ENCODE measurements around the gene AGAP1. TPM values are rescaled to one million over a fixed set of nuclear protein-coding genes. Genes with fewer than 3 reads are reported as not detected.

AGAP1 gene
- total and polyA plus RNA-seq, 2 donors (not counting 3 experiments of a cell fraction or from before 2014, with no cell fraction given), result 10.2 to 20.9 TPM

GRCh38 chr2:235711527-235711926 lies 217.7 kb downstream of the AGAP1 start:
- CTCF ChIA-PET, result no interaction called here
- POLR2A ChIA-PET, result no interaction called here
- BruUV-seq (replicated peaks), result no TSS peak
- no peaks in the 10 kb centered on the region for H3K4me1 ChIP-seq (ENCODE audit: control insufficient read depth, extremely low read depth, insufficient read depth, low read length)
- DNase-seq (ENCODE audit: low read depth, low spot score) (no peak), FAIRE-seq (no peak)
- H3K79me2 ChIP-seq (ENCODE audit: control insufficient read depth, insufficient read depth, low read length), result no peaks in the 10 kb centered on the region
- no peaks in the 10 kb centered on the region for H3K36me3 ChIP-seq (ENCODE audit: control insufficient read depth in 2 of 2, extremely low read depth in 1 of 2, insufficient read depth in 2 of 2, low read length in 2 of 2)
- H4K20me1 ChIP-seq (replicated peaks; ENCODE audit: control insufficient read depth, extremely low read depth, insufficient read depth, low read length), result no peaks in the 10 kb centered on the region
- dilution Hi-C loops (cut with MboI; ENCODE audit: extremely low pct_ligation_motif_present, low sequenced_read_pairs), result no loop called here
- TF ChIP-seq POLR2A (IDR thresholded peaks at IDR 0.05; ENCODE audit: low read depth, low read length) (no peak), FOS (IDR thresholded peaks at IDR 0.05; ENCODE audit: borderline replicate concordance, insufficient read depth, low read length) (no peak), MAX (IDR thresholded peaks at IDR 0.05; ENCODE audit: insufficient read depth, insufficient read length) (no peak), MYC (IDR thresholded peaks at IDR 0.05; ENCODE audit: low read depth, low read length) (no peak), JUN (IDR thresholded peaks at IDR 0.05; ENCODE audit: borderline replicate concordance, insufficient read depth, insufficient read length, low read depth) (no peak), GATA2 (IDR thresholded peaks at IDR 0.05; ENCODE audit: insufficient read depth, insufficient read length, low read depth, low read length) (no peak), CTCF (IDR thresholded peaks at IDR 0.05; ENCODE audit: extremely low read depth in 1 of 2, insufficient read depth in 1 of 2, low read depth in 1 of 2, low read length in 2 of 2) (no peak)
- no peak overlapping the region for H3K27ac ChIP-seq (ENCODE audit: insufficient read depth, low read depth, low read length)
- H3K4me2 ChIP-seq (ENCODE audit: insufficient read depth, low read length), result no peak overlapping the region
- no peak overlapping the region for H2AFZ ChIP-seq (ENCODE audit: low read depth, low read length)
- intact Hi-C loops (cut with micrococcal nuclease), result no loop called here
- H3K9me1 ChIP-seq (replicated peaks; ENCODE audit: control insufficient read depth, extremely low read depth, insufficient read depth, low read length), result no peaks in the 10 kb centered on the region
- no peak overlapping the region for H3K4me3 ChIP-seq (replicated peaks in 1 of 3; ENCODE audit: insufficient read depth in 1 of 3, low read depth in 1 of 3, low read length in 3 of 3)
- H3K9ac ChIP-seq (replicated peaks; ENCODE audit: extremely low read depth, insufficient read depth, low read length), result no peak overlapping the region
- H3K27me3 ChIP-seq (ENCODE audit: control insufficient read depth in 2 of 2, insufficient read depth in 2 of 2, low read length in 2 of 2), result no peaks in the 10 kb centered on the region
- H3K9me3 ChIP-seq (replicated peaks; ENCODE audit: control insufficient read depth, insufficient read depth, low read length), result no peaks in the 10 kb centered on the region

Measured in endothelial cell of umbilical vein (primary cell).